OCI-LY3 (cell line): Measurements from ENCODE around the gene SLF2.

Experiments
- H2AFZ ChIP-seq: fragments of 200-600, 300-600 bp; shearing (Covaris generic); 2 replicates; pipeline ENCODE4 v1.6.0; 2014; ENCODE audit warnings: antibody characterized with exemption, low read depth, low read length
- H3K27ac ChIP-seq: fragments of 200-600, 300-600 bp; sonication (generic); 2 replicates; pipeline ENCODE4 v1.5.1; 2014; ENCODE audit warnings: mild to moderate bottlenecking, low read length, moderate library complexity, mixed read lengths
- H3K27me3 ChIP-seq: fragments of 200-600, 300-600 bp; sonication (generic); 2 replicates; pipeline ENCODE4 v1.6.1; 2014; ENCODE audit warnings: low read depth, low read length, mixed read lengths
- H3K36me3 ChIP-seq: fragments of 200-600, 300-600 bp; sonication (generic); replicated peaks from 2 replicates; pipeline ENCODE3; 2014; ENCODE audit warnings: low read depth, low read length, mixed read lengths
- H3K4me1 ChIP-seq: fragments of 300-600, 200-600 bp; sonication (generic); 2 replicates; pipeline ENCODE4 v1.6.1; 2014; ENCODE audit warnings: low read length, mixed read lengths
- H3K4me2 ChIP-seq: fragments of 200-600, 300-600 bp; sonication (generic); 2 replicates; pipeline ENCODE4 v1.6.1; 2014; ENCODE audit warnings: low read length, mixed read lengths
- H3K4me3 ChIP-seq: fragments of 300-600, 200-600 bp; sonication (generic); 2 replicates; pipeline ENCODE4 v1.5.1; 2014; ENCODE audit warnings: antibody characterized with exemption, mild to moderate bottlenecking, low read length, moderate library complexity
- H3K79me2 ChIP-seq: fragments of 300-600, 200-600 bp; shearing (Covaris generic); 2 replicates; pipeline ENCODE4 v1.6.1; 2014; ENCODE audit warnings: mild to moderate bottlenecking, low read length, mixed read lengths
- H3K9ac ChIP-seq: fragments of 300-600, 200-600 bp; shearing (Covaris generic); 2 replicates; pipeline ENCODE4 v1.6.0; 2014; ENCODE audit warnings: mild to moderate bottlenecking, low read length, moderate library complexity
- H3K9me3 ChIP-seq: fragments of 200-600, 300-600 bp; shearing (Covaris generic); 2 replicates; pipeline ENCODE4 v1.6.1; 2014; ENCODE audit warnings: low read length, mixed read lengths; ENCODE audit not compliant: insufficient read depth
- H4K20me1 ChIP-seq: fragments of 200-600, 300-600 bp; sonication (generic); 2 replicates; pipeline ENCODE4 v1.6.1; 2016; ENCODE audit warnings: low read length, mixed read lengths; ENCODE audit not compliant: insufficient read depth
- EZH2phosphoT487 ChIP-seq: fragments of 200-600 bp; shearing (Covaris generic); IDR thresholded peaks from 2 replicates; pipeline ENCODE4 v1.6.1; 2018; ENCODE audit warnings: antibody characterized with exemption, mixed run types, low read depth
- TF ChIP-seq, protein P1 (sequence below): fragments of 200-600, 300-600 bp; sonication (generic); IDR thresholded peaks from 2 replicates; pipeline ENCODE4 v1.5.1; 2014; ENCODE audit warnings: antibody characterized with exemption, low read length, low read depth

SLF2 gene

DNA sequence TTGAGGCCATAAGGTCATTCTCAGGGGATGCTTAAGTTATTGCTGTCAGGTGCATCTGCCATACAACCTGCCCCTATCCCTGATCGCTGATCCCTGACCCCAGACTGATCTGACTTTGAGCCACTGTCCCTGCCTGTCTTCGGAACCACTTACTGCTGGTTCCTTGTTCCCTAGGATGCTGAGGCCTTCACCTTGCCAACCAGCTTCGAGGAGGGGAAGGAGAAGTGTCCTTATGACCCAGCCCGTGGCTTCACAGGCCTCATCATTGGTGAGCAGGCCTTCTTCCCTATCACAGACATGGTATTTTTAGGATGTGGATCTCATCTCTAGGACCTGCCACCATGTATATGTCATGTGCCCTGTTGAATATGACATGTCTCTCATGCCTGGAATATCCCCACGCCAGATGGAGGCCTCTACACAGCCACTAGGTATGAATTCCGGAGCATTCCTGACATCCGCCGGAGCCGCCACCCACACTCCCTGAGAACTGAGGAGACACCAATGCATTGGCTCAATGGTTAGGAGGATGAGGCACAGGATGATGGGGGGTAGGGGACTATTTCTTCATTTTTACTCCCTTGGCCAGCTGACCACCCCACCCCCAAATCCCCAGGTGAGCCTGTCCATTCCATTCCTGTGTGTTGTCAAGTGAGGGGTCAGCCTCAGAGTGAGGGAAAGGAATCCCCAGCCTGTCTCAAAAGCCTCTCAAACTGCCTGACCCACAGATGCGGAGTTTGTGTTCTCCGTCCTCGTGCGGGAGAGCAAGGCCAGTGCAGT, 65.5 kb downstream of the SLF2 start:
- TF ChIP-seq, protein P1, sequence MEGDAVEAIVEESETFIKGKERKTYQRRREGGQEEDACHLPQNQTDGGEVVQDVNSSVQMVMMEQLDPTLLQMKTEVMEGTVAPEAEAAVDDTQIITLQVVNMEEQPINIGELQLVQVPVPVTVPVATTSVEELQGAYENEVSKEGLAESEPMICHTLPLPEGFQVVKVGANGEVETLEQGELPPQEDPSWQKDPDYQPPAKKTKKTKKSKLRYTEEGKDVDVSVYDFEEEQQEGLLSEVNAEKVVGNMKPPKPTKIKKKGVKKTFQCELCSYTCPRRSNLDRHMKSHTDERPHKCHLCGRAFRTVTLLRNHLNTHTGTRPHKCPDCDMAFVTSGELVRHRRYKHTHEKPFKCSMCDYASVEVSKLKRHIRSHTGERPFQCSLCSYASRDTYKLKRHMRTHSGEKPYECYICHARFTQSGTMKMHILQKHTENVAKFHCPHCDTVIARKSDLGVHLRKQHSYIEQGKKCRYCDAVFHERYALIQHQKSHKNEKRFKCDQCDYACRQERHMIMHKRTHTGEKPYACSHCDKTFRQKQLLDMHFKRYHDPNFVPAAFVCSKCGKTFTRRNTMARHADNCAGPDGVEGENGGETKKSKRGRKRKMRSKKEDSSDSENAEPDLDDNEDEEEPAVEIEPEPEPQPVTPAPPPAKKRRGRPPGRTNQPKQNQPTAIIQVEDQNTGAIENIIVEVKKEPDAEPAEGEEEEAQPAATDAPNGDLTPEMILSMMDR, result no peak
- TF ChIP-seq EZH2phosphoT487, result no peak
- Histone ChIP-seq H3K9ac (no peak overlapping the region), H3K4me2 (no peak overlapping the region), H4K20me1 (no peaks in the 10 kb centered on the region), H3K79me2 (no peaks in the 10 kb centered on the region), H3K27me3 (no peaks in the 10 kb centered on the region), H3K36me3 (no peaks in the 10 kb centered on the region), H2AFZ (no peak overlapping the region), H3K27ac (no peak overlapping the region), H3K9me3 (no peaks in the 10 kb centered on the region), H3K4me3 (no peak overlapping the region), H3K4me1 (no peaks in the 10 kb centered on the region)

DNA sequence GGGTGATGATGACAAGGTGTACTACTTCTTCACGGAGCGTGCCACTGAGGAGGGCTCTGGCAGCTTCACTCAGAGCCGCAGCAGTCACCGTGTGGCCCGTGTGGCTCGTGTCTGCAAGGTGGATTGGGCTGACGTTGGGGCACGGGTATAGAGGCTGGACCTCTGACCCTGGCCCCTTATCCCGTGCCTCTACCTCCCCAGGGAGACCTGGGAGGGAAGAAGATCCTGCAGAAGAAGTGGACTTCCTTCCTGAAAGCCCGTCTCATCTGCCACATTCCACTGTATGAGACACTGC, 66.1 kb downstream of the SLF2 start:
- H3K79me2 ChIP-seq, result no peaks in the 10 kb centered on the region
- no peak overlapping the region for H2AFZ ChIP-seq
- H3K27me3 ChIP-seq, result no peaks in the 10 kb centered on the region
- no peaks in the 10 kb centered on the region for H4K20me1 ChIP-seq
- no peaks in the 10 kb centered on the region for H3K9me3 ChIP-seq
- H3K4me1 ChIP-seq, result no peaks in the 10 kb centered on the region
- no peaks in the 10 kb centered on the region for H3K36me3 ChIP-seq
- no peak for TF ChIP-seq EZH2phosphoT487
- TF ChIP-seq, protein P1, result no peak
- H3K4me2 ChIP-seq, result no peak overlapping the region
- no peak overlapping the region for H3K4me3 ChIP-seq
- H3K27ac ChIP-seq, result no peak overlapping the region
- H3K9ac ChIP-seq, result no peak overlapping the region

DNA sequence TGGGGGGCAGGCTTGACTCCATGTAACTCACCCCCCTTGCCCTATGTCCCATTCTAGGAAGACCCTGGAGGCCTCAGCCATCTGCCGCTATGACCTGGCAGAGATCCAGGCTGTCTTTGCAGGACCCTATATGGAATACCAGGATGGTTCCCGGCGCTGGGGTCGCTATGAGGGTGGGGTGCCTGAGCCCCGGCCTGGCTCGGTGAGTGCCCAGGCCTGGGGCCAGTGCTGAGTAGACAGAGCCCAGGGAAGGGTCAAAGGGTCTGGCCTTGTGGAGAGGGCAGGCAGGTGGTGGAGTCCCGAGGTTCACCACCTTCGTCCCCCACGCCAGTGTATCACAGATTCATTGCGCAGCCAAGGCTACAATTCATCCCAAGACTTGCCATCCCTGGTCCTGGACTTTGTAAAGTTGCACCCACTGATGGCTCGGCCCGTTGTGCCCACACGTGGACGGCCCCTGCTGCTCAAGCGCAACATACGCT, 67.1 kb downstream of the SLF2 start:
- Histone ChIP-seq H3K9me3 (no peaks in the 10 kb centered on the region), H3K79me2 (no peaks in the 10 kb centered on the region), H3K27me3 (no peaks in the 10 kb centered on the region), H3K4me2 (no peak overlapping the region), H3K27ac (no peak overlapping the region), H3K36me3 (no peaks in the 10 kb centered on the region), H4K20me1 (no peaks in the 10 kb centered on the region), H3K4me1 (no peaks in the 10 kb centered on the region), H2AFZ (no peak overlapping the region), H3K4me3 (no peak overlapping the region), H3K9ac (no peak overlapping the region)
- TF ChIP-seq EZH2phosphoT487, result no peak
- TF ChIP-seq, protein P1, result no peak

DNA sequence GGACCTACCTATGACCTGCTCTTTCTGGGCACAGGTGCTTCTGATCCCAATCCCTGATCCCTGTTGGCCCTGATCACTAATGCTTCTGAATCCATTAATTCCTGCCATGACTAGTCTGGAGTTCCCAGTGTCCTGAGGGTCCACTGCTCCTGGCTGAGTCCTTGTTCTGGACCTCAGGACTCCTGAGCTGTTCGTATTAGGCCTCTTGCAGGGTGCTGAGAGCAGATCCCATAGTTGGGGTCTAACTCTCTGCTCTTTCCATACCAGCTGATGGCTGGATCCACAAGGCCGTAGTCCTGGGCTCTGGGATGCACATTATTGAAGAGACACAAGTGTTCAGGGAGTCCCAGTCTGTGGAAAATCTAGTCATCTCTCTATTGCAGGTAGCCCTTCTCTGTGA, 67.5 kb downstream of the SLF2 start:
- H3K27ac ChIP-seq, result no peak overlapping the region
- H3K9ac ChIP-seq, result no peak overlapping the region
- no peaks in the 10 kb centered on the region for H4K20me1 ChIP-seq
- no peak overlapping the region for H3K4me2 ChIP-seq
- H3K4me1 ChIP-seq, result no peaks in the 10 kb centered on the region
- H2AFZ ChIP-seq, result no peak overlapping the region
- no peak for TF ChIP-seq EZH2phosphoT487
- TF ChIP-seq, protein P1, result no peak
- no peaks in the 10 kb centered on the region for H3K36me3 ChIP-seq
- H3K4me3 ChIP-seq, result no peak overlapping the region
- H3K27me3 ChIP-seq, result no peaks in the 10 kb centered on the region
- no peaks in the 10 kb centered on the region for H3K9me3 ChIP-seq
- H3K79me2 ChIP-seq, result no peaks in the 10 kb centered on the region
